WTC11 (cell line): Measurements from ENCODE around the gene PARS2. TPM values are rescaled to one million over a fixed set of nuclear protein-coding genes. Genes with fewer than 3 reads are reported as not detected.

ENCODE experiments used
- ATAC-seq: fragments of 200-7000 bp; cut with Tn5 transposase; 2 replicates; pipeline ENCODE4 v1.10.0; 2021; ENCODE audit warnings: mild to moderate bottlenecking, moderate library complexity
- CTCF ChIA-PET: fragments of 300-600 bp; sonication (Branson Sonifier 250); formaldehyde crosslinking; loops from one replicate; lab custom pipeline; 2021; ENCODE audit warnings: antibody characterized with exemption; lab: Charles Lee
- POLR2A ChIA-PET: fragments of 350-600 bp; sonication (Branson Sonifier 250); formaldehyde crosslinking; loops from one replicate; lab custom pipeline; 2021; ENCODE audit warnings: antibody characterized with exemption; lab: Charles Lee
- DNase-seq: peaks from one replicate; pipeline ENCODE4 v3.0.0; 2021; ENCODE audit warnings: low spot score
- H3K27ac Mint-ChIP-seq: 2 replicates; pipeline ENCODE4 v1.8.0; 2021; ENCODE audit warnings: mixed read lengths
- H3K27me3 Mint-ChIP-seq: 2 replicates; pipeline ENCODE4 v1.8.0; 2021; ENCODE audit warnings: low read depth, mild to moderate bottlenecking, moderate library complexity, mixed read lengths
- H3K36me3 Mint-ChIP-seq: 2 replicates; pipeline ENCODE4 v1.8.0; 2021; ENCODE audit warnings: mixed read lengths
- H3K4me1 Mint-ChIP-seq: 2 replicates; pipeline ENCODE4 v1.8.0; 2022; ENCODE audit warnings: mixed read lengths
- H3K4me3 Mint-ChIP-seq: 2 replicates; pipeline ENCODE4 v1.8.0; 2021; ENCODE audit warnings: mild to moderate bottlenecking, moderate library complexity, mixed read lengths
- H3K9me3 Mint-ChIP-seq: 2 replicates; pipeline ENCODE4 v1.8.0; 2021; ENCODE audit warnings: mixed read lengths
- ELF4 ChIP-seq: sonication (generic); formaldehyde crosslinking; IDR thresholded peaks from 2 replicates; pipeline ENCODE4 v1.8.1; 2022; ENCODE audit warnings: low read depth, mild to moderate bottlenecking, moderate library complexity, missing genetic modification reagents
- FOXK1 ChIP-seq: sonication (generic); formaldehyde crosslinking; IDR thresholded peaks from 2 replicates; pipeline ENCODE4 v1.8.0; 2022; ENCODE audit warnings: mild to moderate bottlenecking, moderate library complexity, missing genetic modification reagents
- FOXP1 ChIP-seq: sonication (generic); formaldehyde crosslinking; IDR thresholded peaks from 2 replicates; pipeline ENCODE4 v1.8.0; 2022; ENCODE audit warnings: missing genetic modification reagents, mild to moderate bottlenecking, moderate library complexity, borderline replicate concordance
- GRHL2 ChIP-seq: fragments of 250-450 bp; sonication (Bioruptor Pico); IDR thresholded peaks from 2 replicates; pipeline ENCODE4 v1.8.0; 2022; ENCODE audit warnings: mild to moderate bottlenecking, moderate library complexity; ENCODE audit not compliant: insufficient replicate concordance, severe bottlenecking
- HMGA2 ChIP-seq: fragments of 250-450 bp; sonication (Bioruptor Pico); IDR thresholded peaks from 2 replicates; pipeline ENCODE4 v1.4.0; 2021; ENCODE audit warnings: mild to moderate bottlenecking, moderate library complexity
- MYBL2 ChIP-seq: sonication (generic); formaldehyde crosslinking; IDR thresholded peaks from 2 replicates; pipeline ENCODE4 v1.8.1; 2023; ENCODE audit warnings: mild to moderate bottlenecking, moderate library complexity, missing genetic modification reagents
- NR1H2 ChIP-seq: sonication (generic); formaldehyde crosslinking; IDR thresholded peaks from 2 replicates; pipeline ENCODE4 v1.9.0; 2021; ENCODE audit warnings: mild to moderate bottlenecking, moderate library complexity, missing genetic modification reagents
- OVOL2 ChIP-seq: fragments of 250-450 bp; sonication (Bioruptor Pico); IDR thresholded peaks from 2 replicates; pipeline ENCODE4 v1.9.0; 2021; ENCODE audit warnings: mild to moderate bottlenecking, borderline replicate concordance
- PRRX2 ChIP-seq: fragments of 250-450 bp; sonication (Bioruptor Pico); IDR thresholded peaks from 2 replicates; pipeline ENCODE4 v1.8.0; 2021; ENCODE audit warnings: mild to moderate bottlenecking
- SP1 ChIP-seq: sonication (generic); formaldehyde crosslinking; conservative IDR thresholded peaks from 2 replicates; pipeline ENCODE4 v1.8.1; 2022; ENCODE audit warnings: missing genetic modification reagents
- ZNF263 ChIP-seq: sonication (generic); formaldehyde crosslinking; IDR thresholded peaks from 2 replicates; pipeline ENCODE4 v1.8.1; 2022; ENCODE audit warnings: low read depth, mild to moderate bottlenecking, moderate library complexity, missing genetic modification reagents
- ZNF396 ChIP-seq: fragments of 250-450 bp; sonication (Bioruptor Pico); IDR thresholded peaks from 2 replicates; pipeline ENCODE4 v1.8.0; 2021; ENCODE audit warnings: mild to moderate bottlenecking, moderate library complexity, borderline replicate concordance
- ZNF423 ChIP-seq: fragments of 250-450 bp; sonication (Bioruptor Pico); IDR thresholded peaks from 2 replicates; pipeline ENCODE4 v2.1.2; 2022; ENCODE audit warnings: mild to moderate bottlenecking, moderate library complexity
- total RNA-seq: library from RNA; stranded (reverse); gene quantifications from 3 replicates; pipeline ENCODE4 v1.2.3, GENCODE V29; 2021
- TF ChIP-seq, protein P1 (sequence below): sonication (generic); formaldehyde crosslinking; IDR thresholded peaks from 2 replicates; pipeline ENCODE4 v1.8.1; 2023; ENCODE audit warnings: mild to moderate bottlenecking, missing genetic modification reagents, borderline replicate concordance
- TF ChIP-seq, protein P2 (sequence below): sonication (generic); formaldehyde crosslinking; IDR thresholded peaks from 2 replicates; pipeline ENCODE4 v1.8.1; 2023; ENCODE audit warnings: mild to moderate bottlenecking, missing genetic modification reagents
- TF ChIP-seq, protein P3 (sequence below): sonication (generic); formaldehyde crosslinking; IDR thresholded peaks from 2 replicates; pipeline ENCODE4 v1.8.1; 2022; ENCODE audit warnings: low read depth, mild to moderate bottlenecking, moderate library complexity, missing genetic modification reagents, borderline replicate concordance
- TF ChIP-seq, protein P4 (sequence below): sonication (generic); formaldehyde crosslinking; IDR thresholded peaks from 2 replicates; pipeline ENCODE4 v1.8.1; 2022; ENCODE audit warnings: low read depth, missing genetic modification reagents, borderline replicate concordance
- TF ChIP-seq, protein P5 (sequence below): sonication (generic); formaldehyde crosslinking; IDR thresholded peaks from 2 replicates; pipeline ENCODE4 v1.8.0; 2022; ENCODE audit warnings: mild to moderate bottlenecking, missing genetic modification reagents

PARS2 gene
- total RNA-seq, 1 experiment from 2014 or later = 11.5 TPM

DNA sequence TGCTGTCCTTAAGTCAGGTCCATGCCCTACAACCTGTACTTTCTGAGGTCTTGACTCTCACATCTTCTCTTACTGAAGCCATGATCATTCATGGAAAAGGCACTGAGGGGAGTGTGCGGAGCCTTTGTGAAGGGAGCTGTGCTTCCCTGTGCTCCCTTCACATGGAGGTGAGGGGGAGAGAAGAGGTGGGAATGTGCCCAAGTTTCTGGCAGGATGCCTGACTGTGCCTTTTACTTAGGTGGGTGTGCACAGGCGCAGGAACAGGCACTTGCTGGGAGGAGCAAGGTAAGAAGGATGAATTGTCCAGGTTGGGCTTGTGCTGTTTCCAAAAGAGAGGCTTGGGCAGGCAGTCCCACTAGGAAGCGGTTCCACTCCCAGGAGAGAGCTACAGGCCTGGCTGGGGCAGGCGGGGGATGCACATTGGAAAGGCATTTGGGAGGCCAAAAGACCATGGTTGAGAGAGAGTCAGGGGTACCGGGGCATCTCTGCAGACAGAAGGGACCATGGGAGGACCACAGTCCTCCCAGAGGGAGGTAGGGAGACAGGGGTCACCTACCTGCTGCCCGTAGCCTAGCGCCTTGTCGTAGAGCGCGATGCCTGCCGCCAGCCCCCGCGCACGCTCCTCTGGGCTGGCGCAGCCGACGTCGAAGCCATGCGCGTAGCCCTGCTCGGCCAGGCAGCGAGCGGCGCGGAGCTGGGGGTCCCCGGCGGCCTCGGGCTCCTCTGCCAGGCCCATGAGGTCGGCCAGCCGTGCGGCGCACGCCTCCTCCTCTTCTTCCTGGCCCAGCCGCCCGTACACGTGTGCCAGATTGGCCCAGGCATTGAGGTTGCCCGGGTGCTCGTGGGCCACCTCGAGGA lies 35.9 kb upstream of the PARS2 start (continued):
- TF ChIP-seq, protein P1, sequence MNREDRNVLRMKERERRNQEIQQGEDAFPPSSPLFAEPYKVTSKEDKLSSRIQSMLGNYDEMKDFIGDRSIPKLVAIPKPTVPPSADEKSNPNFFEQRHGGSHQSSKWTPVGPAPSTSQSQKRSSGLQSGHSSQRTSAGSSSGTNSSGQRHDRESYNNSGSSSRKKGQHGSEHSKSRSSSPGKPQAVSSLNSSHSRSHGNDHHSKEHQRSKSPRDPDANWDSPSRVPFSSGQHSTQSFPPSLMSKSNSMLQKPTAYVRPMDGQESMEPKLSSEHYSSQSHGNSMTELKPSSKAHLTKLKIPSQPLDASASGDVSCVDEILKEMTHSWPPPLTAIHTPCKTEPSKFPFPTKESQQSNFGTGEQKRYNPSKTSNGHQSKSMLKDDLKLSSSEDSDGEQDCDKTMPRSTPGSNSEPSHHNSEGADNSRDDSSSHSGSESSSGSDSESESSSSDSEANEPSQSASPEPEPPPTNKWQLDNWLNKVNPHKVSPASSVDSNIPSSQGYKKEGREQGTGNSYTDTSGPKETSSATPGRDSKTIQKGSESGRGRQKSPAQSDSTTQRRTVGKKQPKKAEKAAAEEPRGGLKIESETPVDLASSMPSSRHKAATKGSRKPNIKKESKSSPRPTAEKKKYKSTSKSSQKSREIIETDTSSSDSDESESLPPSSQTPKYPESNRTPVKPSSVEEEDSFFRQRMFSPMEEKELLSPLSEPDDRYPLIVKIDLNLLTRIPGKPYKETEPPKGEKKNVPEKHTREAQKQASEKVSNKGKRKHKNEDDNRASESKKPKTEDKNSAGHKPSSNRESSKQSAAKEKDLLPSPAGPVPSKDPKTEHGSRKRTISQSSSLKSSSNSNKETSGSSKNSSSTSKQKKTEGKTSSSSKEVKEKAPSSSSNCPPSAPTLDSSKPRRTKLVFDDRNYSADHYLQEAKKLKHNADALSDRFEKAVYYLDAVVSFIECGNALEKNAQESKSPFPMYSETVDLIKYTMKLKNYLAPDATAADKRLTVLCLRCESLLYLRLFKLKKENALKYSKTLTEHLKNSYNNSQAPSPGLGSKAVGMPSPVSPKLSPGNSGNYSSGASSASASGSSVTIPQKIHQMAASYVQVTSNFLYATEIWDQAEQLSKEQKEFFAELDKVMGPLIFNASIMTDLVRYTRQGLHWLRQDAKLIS = no peak
- TF ChIP-seq NR1H2 (CRISPR knock-in tag) (no peak), SP1 (CRISPR knock-in tag) (no peak), ZNF396 (CRISPR knock-in tag) (no peak), HMGA2 (CRISPR knock-in tag) (no peak), ZNF423 (CRISPR knock-in tag) (no peak)
- TF ChIP-seq, protein P2, sequence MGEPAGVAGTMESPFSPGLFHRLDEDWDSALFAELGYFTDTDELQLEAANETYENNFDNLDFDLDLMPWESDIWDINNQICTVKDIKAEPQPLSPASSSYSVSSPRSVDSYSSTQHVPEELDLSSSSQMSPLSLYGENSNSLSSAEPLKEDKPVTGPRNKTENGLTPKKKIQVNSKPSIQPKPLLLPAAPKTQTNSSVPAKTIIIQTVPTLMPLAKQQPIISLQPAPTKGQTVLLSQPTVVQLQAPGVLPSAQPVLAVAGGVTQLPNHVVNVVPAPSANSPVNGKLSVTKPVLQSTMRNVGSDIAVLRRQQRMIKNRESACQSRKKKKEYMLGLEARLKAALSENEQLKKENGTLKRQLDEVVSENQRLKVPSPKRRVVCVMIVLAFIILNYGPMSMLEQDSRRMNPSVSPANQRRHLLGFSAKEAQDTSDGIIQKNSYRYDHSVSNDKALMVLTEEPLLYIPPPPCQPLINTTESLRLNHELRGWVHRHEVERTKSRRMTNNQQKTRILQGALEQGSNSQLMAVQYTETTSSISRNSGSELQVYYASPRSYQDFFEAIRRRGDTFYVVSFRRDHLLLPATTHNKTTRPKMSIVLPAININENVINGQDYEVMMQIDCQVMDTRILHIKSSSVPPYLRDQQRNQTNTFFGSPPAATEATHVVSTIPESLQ (CRISPR knock-in tag) = no peak

DNA sequence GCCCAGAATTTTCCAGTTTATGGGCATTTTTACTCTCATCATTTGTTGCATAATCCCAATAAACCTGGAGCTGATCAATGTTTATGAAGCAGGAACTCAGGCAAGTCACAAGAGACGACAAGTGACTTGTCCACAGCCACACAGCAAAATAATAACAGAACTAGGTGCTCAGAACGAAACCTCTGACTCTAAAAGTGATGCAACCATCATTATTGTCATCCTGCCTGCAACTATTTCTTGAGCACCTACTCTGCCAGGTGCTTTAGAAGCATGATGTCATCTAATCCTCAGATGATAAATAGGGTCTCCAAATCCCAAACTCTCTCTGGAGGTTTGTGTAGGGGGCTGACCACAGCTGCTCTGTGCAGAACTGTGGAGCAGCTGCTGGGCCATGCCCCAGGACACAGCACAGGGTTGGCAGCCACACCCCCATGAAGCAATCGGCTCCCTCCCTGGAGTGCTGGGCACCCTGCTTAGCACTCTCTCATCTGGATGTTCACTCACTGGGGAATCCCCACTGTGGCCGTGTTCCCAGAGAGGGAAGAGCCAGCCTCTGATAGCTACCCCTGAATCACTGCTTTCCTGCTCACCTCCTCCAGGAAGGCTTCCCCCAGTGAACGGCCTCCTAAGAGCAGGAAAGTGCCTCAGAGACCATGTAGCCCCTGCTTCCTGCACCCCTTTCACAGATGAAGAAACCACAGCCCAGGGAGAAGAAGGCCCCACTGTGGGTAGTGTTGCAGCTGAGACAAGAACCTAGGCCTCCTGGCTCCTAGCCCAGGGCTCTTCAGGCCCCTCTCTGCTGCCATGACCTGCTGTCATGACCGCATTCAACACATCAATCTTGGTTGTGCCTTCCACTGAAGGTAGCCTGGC lies 34.7 kb upstream of the PARS2 start:
- ChIA-PET POLR2A (no interaction called here), CTCF (no interaction called here)
- Mint-ChIP-seq H3K4me1 (peaks cover 22% of the 10 kb centered on the region), H3K9me3 (no peaks in the 10 kb centered on the region), H3K27me3 (peaks cover 13% of the 10 kb centered on the region), H3K27ac (no peak overlapping the region), H3K36me3 (no peaks in the 10 kb centered on the region), H3K4me3 (no peak overlapping the region)
- TF ChIP-seq FOXP1 (no peak), FOXK1 (CRISPR knock-in tag) (no peak)
- TF ChIP-seq, protein P3, sequence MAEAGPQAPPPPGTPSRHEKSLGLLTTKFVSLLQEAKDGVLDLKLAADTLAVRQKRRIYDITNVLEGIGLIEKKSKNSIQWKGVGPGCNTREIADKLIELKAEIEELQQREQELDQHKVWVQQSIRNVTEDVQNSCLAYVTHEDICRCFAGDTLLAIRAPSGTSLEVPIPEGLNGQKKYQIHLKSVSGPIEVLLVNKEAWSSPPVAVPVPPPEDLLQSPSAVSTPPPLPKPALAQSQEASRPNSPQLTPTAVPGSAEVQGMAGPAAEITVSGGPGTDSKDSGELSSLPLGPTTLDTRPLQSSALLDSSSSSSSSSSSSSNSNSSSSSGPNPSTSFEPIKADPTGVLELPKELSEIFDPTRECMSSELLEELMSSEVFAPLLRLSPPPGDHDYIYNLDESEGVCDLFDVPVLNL (CRISPR knock-in tag) = no peak
- TF ChIP-seq, protein P4, sequence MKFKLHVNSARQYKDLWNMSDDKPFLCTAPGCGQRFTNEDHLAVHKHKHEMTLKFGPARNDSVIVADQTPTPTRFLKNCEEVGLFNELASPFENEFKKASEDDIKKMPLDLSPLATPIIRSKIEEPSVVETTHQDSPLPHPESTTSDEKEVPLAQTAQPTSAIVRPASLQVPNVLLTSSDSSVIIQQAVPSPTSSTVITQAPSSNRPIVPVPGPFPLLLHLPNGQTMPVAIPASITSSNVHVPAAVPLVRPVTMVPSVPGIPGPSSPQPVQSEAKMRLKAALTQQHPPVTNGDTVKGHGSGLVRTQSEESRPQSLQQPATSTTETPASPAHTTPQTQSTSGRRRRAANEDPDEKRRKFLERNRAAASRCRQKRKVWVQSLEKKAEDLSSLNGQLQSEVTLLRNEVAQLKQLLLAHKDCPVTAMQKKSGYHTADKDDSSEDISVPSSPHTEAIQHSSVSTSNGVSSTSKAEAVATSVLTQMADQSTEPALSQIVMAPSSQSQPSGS (CRISPR knock-in tag) = no peak
- DNase-seq (no peak), ATAC-seq (no peak)

DNA sequence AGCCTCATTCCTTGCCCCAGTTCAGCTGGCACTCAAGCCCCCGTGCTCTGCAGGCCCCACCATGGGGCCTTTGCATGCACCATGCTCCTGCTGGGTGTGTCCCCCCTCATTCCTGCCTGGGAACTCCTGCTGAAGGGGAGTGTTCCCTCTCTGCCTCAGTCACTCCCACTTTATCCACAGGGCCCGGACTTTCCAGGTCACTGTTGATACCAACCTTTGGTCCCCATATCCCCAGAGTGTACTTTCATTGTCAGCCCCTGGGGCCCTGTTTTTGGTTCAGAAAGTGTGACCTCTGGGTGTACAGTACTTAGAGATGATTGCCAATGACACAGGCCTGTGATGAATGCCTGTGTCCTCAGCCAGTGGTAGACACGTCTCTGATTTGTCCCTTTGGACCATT lies 33.9 kb upstream of the PARS2 start:
- Mint-ChIP-seq H3K4me3 (no peak overlapping the region), H3K4me1 (peaks cover 26% of the 10 kb centered on the region), H3K9me3 (no peaks in the 10 kb centered on the region), H3K27me3 (peaks cover 13% of the 10 kb centered on the region), H3K27ac (no peak overlapping the region), H3K36me3 (no peaks in the 10 kb centered on the region)
- POLR2A ChIA-PET = no interaction called here
- DNase-seq (no peak), ATAC-seq (no peak)
- CTCF ChIA-PET = interaction anchor here (1.0 kb wide), 1 partner anchor 224 kb away, joined by 3 read pairs; no protein-coding TSS in a partner anchor
- no peak for TF ChIP-seq OVOL2 (CRISPR knock-in tag)
- TF ChIP-seq, protein P5, sequence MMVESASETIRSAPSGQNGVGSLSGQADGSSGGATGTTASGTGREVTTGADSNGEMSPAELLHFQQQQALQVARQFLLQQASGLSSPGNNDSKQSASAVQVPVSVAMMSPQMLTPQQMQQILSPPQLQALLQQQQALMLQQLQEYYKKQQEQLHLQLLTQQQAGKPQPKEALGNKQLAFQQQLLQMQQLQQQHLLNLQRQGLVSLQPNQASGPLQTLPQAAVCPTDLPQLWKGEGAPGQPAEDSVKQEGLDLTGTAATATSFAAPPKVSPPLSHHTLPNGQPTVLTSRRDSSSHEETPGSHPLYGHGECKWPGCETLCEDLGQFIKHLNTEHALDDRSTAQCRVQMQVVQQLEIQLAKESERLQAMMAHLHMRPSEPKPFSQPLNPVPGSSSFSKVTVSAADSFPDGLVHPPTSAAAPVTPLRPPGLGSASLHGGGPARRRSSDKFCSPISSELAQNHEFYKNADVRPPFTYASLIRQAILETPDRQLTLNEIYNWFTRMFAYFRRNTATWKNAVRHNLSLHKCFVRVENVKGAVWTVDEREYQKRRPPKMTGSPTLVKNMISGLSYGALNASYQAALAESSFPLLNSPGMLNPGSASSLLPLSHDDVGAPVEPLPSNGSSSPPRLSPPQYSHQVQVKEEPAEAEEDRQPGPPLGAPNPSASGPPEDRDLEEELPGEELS = no peak
- no peak for TF ChIP-seq GRHL2
- TF ChIP-seq PRRX2 (CRISPR knock-in tag) = no peak
- TF ChIP-seq, protein P4 (CRISPR knock-in tag) = no peak
- TF ChIP-seq ZNF263 (CRISPR knock-in tag) = no peak
- no peak for TF ChIP-seq MYBL2 (CRISPR knock-in tag)
- no peak for TF ChIP-seq ELF4 (CRISPR knock-in tag)
